Sigmoid colon (tissue), 4 donors: Measurements from ENCODE around the gene GNL3L.

ENCODE experiments used
- EP300 ChIP-seq, 4 donors: sonication (generic); formaldehyde crosslinking; IDR thresholded peaks; one replicate each; pipeline ENCODE4 v1.6.1; 2017; ENCODE audit warnings: antibody characterized with exemption in 4 of 4
- POLR2A ChIP-seq, 2 donors: fragments of 450-650 bp; IDR thresholded peaks; one replicate each; pipeline ENCODE4 v1.6.1; 2016; ENCODE audit warnings: antibody characterized with exemption in 2 of 2, mild to moderate bottlenecking in 2 of 2, moderate library complexity in 2 of 2
- POLR2AphosphoS5 ChIP-seq, 4 donors: sonication (generic); formaldehyde crosslinking; IDR thresholded peaks; one replicate each; pipeline ENCODE4 v1.6.1; 2017; ENCODE audit warnings: antibody characterized with exemption in 4 of 4
- TF ChIP-seq, protein P1 (sequence below), 4 experiments: fragments of 450-650 bp in 3 of 4; fragments of 200-600 bp in 1 of 4; IDR thresholded peaks; one replicate each; pipeline ENCODE4 v1.5.1; 2016 to 2019; ENCODE audit warnings: antibody characterized with exemption in 4 of 4, mild to moderate bottlenecking in 3 of 4, moderate library complexity in 2 of 4

DNA sequence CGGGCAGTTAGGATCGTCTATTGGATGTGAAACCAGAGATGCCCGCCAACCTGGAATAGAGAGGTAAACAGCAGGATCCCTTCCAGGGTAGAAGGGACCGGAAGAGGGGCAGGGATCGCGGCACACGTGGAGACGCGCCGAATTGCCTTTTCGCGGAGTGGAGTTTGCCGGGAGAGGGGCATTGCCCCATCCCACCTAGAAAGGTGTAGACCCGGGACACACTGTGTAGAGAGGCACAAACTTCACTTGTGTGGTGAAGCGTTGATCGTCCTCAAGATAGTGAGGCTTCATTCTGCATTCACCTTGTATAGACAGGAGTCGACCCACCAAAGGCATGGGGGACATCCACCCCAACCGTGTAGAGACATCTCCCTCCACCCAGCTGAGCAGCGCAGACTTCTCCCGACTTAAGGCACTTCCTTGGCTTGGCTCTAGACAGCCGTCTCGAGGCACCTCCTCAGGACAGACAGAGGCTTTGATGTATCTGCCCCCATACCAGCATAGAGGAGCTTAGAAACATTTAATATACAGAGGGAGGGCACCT lies 410 bp downstream of the GNL3L start:
- TF ChIP-seq, protein P1, sequence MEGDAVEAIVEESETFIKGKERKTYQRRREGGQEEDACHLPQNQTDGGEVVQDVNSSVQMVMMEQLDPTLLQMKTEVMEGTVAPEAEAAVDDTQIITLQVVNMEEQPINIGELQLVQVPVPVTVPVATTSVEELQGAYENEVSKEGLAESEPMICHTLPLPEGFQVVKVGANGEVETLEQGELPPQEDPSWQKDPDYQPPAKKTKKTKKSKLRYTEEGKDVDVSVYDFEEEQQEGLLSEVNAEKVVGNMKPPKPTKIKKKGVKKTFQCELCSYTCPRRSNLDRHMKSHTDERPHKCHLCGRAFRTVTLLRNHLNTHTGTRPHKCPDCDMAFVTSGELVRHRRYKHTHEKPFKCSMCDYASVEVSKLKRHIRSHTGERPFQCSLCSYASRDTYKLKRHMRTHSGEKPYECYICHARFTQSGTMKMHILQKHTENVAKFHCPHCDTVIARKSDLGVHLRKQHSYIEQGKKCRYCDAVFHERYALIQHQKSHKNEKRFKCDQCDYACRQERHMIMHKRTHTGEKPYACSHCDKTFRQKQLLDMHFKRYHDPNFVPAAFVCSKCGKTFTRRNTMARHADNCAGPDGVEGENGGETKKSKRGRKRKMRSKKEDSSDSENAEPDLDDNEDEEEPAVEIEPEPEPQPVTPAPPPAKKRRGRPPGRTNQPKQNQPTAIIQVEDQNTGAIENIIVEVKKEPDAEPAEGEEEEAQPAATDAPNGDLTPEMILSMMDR (IDR thresholded peaks at IDR 0.05): no peak
- TF ChIP-seq POLR2A (IDR thresholded peaks at IDR 0.05): no peak
- TF ChIP-seq EP300 (IDR thresholded peaks at IDR 0.05): no peak
- no peak for TF ChIP-seq POLR2AphosphoS5 (IDR thresholded peaks at IDR 0.05)
